Activated CD8-positive, alpha-beta memory T cell treated with anti-CD3 and anti-CD28 coated beads for 24 hours (primary cell): ENCODE results near the gene DNASE1L3.
"Not testable (repeated sequence)": the region's sequence is repeated elsewhere in the genome, so short reads cannot be mapped to it uniquely, and the experiment has no call there.

ENCODE experiments used
- DNase-seq: peaks from one replicate; pipeline ENCODE4 v3.0.0-alpha.2; 2020

DNASE1L3 gene

GRCh38 chr3:58235970-58236369 is 25.2 kb upstream of the DNASE1L3 start:
- no peak for DNase-seq

- no peak for DNase-seq
Observed at GRCh38 chr3:58234516-58234931, 23.8 kb upstream of the DNASE1L3 start.

- DNase-seq: no peak
Observed at GRCh38 chr3:58231666-58232065, 20.9 kb upstream of the DNASE1L3 start.

GRCh38 chr3:58230876-58231552 is 20.2 kb upstream of the DNASE1L3 start:
- no peak for DNase-seq

- DNase-seq: not testable (repeated sequence)
Observed at GRCh38 chr3:58227933-58228332, 17.2 kb upstream of the DNASE1L3 start.

GRCh38 chr3:58223855-58224254 is 13.1 kb upstream of the DNASE1L3 start:
- DNase-seq: no peak

- no peak for DNase-seq
Observed at GRCh38 chr3:58222161-58222724, 11.5 kb upstream of the DNASE1L3 start.

GRCh38 chr3:58218904-58219303 is 8.1 kb upstream of the DNASE1L3 start:
- DNase-seq: no peak

GRCh38 chr3:58217209-58217811 is 6.5 kb upstream of the DNASE1L3 start:
- DNase-seq: peak; percentile 79

- no peak for DNase-seq
Observed at GRCh38 chr3:58216496-58217195, 5.9 kb upstream of the DNASE1L3 start.

GRCh38 chr3:58215317-58216025 is 4.7 kb upstream of the DNASE1L3 start:
- DNase-seq: no peak

- DNase-seq: peak; percentile 62
Observed at GRCh38 chr3:58214484-58215316, 3.9 kb upstream of the DNASE1L3 start.

GRCh38 chr3:58209933-58210332 is 839 bp downstream of the DNASE1L3 start:
- DNase-seq: no peak

- no peak for DNase-seq
Observed at GRCh38 chr3:58207954-58208353, 2.8 kb downstream of the DNASE1L3 start.

GRCh38 chr3:58206406-58207011 is 4.3 kb downstream of the DNASE1L3 start:
- no peak for DNase-seq

- DNase-seq: no peak
Observed at GRCh38 chr3:58205981-58206380, 4.8 kb downstream of the DNASE1L3 start.

- no peak for DNase-seq
Observed at GRCh38 chr3:58204720-58205119, 6.1 kb downstream of the DNASE1L3 start.

- DNase-seq: no peak
Observed at GRCh38 chr3:58203541-58203940, 7.2 kb downstream of the DNASE1L3 start.

GRCh38 chr3:58202917-58203360 is 7.8 kb downstream of the DNASE1L3 start:
- no peak for DNase-seq

- not testable (repeated sequence) for DNase-seq
Observed at GRCh38 chr3:58201451-58201850, 9.3 kb downstream of the DNASE1L3 start.

- DNase-seq: no peak
Observed at GRCh38 chr3:58200846-58201355, 9.9 kb downstream of the DNASE1L3 start.
